WI38 (cell line): ENCODE results near the gene PHF19.

Experiments used
- H3K4me3 ChIP-seq: 2 replicates; pipeline ENCODE4 v1.5.1; 2011; ENCODE audit warnings: low read depth, mild to moderate bottlenecking, control low read depth, low read length
- TF ChIP-seq, protein P1 (sequence below): IDR thresholded peaks from 2 replicates; pipeline ENCODE4 v1.5.1; 2012; ENCODE audit warnings: low read depth, mild to moderate bottlenecking, control low read depth, low read length

Gene PHF19

DNA sequence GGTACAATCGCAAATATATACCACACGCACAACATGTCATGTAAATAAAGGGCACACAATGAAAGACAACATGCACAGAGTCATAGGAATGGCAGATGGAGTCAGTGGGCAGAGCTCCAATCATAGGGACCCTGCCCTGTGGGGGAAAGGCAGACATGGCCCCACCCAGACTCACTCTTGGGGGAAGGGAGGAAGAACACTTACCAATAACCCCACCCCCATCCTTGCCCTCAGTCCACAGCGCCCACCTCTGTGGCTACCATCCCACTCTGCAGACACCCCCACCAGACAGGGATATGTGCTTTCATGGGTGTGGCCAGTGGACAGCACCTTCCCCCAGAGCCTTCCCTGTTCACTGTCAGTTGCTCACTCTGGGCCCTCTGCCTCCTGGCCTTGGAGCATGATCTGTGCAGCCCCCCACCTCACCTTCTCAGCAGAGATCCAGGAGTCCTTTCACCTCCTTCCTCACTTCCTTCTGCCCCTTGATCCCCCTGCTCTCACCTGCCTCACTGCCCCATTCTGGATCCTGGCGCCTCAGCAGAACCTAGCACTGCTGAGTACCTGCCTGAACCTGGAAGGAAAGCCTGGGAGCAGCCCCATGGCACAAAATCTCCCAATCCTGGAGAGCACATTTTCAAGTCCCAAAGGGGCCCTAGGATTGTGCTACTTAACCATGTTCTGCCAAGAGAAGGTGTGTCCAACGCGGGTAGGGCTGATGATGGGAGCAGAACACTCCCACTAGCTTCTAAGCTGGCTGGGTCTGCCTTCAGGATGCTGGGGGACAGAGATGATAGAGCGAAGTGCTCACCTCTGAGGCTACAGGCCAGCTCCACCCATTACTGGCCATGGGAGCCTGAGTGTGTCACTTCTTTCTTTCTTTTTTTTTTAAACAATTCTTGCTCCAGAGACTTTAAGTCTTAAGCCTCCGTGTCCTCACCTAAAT lies 1.5 kb upstream of the PHF19 start:
- no peak overlapping the region; the same call in 1 of the 2 replicates for H3K4me3 ChIP-seq
- TF ChIP-seq, protein P1, sequence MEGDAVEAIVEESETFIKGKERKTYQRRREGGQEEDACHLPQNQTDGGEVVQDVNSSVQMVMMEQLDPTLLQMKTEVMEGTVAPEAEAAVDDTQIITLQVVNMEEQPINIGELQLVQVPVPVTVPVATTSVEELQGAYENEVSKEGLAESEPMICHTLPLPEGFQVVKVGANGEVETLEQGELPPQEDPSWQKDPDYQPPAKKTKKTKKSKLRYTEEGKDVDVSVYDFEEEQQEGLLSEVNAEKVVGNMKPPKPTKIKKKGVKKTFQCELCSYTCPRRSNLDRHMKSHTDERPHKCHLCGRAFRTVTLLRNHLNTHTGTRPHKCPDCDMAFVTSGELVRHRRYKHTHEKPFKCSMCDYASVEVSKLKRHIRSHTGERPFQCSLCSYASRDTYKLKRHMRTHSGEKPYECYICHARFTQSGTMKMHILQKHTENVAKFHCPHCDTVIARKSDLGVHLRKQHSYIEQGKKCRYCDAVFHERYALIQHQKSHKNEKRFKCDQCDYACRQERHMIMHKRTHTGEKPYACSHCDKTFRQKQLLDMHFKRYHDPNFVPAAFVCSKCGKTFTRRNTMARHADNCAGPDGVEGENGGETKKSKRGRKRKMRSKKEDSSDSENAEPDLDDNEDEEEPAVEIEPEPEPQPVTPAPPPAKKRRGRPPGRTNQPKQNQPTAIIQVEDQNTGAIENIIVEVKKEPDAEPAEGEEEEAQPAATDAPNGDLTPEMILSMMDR, result no peak

DNA sequence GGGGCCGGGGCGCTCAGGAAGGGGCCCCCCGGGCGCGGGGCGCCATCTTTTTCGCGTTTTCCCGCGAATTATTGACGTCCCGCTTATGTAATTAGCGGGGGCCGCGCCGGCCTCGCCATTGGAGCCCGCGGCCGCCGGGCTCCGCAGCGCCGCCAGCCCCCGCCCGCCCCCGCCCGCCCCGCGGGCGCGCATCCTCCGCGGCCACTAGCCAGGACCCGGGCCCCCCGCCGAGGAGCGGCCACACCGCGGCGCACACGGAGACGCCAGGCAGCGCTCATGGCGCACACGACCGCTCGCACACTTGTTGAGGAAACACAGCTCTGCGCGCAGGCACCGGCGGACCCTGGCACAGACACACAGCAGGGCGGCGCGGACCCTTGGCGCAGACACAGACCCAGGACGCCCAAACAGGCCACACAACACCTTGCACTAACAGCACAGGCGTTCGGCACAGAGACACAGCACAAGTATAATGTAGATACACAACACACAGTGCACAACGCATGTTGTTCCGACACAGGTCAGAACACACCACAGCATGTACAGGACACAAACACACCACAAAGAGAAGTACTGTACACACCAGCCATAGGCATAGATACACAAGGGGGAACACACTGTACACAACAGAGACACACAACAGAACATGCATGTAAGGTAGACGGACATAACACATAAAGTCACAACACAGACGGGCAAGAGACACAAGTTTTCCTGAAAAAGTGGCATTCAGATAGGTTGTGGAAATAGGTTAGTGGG lies 467 bp upstream of the PHF19 start:
- TF ChIP-seq, protein P1, result no peak
- H3K4me3 ChIP-seq, result peak overlapping the region; percentile 65

DNA sequence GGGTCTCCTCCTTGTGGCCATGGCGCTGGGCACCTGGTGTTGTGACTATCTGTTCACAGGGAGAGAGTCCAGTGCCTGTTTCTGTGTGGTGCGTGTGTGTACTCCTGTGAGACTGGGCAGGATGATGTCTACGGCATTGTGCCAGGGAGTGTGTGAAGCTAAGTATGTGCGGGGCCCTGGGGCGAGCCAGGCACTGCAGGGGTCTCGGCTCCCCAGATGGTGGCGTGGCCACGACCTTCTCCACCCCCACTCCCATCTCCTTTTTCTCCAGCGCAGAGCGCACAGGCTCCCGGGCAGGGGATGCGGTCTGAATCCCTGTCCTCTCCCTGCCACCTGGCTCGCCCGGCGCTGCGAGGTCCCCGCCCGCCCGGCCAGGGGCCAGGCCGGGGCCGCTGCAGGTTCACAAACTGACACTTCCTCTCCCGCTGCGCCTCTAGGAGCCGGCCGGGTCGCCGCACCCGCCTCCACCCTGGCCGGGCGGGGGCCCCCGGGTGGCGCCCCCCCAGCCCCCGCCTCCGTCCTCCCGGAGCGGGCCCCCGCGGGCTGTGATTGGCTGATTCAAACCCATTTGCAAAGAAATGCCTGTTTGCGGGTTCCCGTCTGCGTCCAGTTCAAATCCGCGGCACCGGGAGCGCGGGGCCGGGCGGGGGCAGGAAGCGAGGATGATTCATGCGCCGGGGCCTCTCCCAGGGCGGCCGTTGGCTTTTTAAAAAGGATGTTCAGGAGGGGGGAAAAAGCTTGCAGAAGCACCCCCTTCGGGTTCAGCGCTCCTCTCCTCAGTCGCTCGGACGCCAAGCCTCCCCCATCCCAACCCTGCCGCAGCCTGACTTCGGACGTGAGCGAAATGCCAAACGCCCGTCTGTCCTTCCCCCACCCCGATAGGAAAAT lies 790 bp downstream of the PHF19 start:
- H3K4me3 ChIP-seq, result peak overlapping the region; percentile 65
- TF ChIP-seq, protein P1, result no peak

DNA sequence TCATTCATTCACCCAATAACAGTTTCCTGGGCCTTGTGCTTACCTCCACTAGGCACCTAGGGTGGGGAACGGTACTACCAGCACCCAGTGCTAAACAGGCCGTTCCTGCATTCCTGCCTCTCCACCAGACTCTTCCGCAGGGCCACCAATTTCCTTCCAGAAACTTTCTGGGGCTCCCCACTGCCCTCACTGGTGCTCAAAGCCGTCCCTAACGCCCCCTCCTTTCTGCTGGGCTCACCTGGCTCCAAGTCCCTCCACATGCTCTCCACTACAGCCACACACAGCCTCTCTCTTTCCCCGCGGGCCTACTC lies 1.4 kb downstream of the PHF19 start:
- peak overlapping the region; percentile 65 for H3K4me3 ChIP-seq
- TF ChIP-seq, protein P1, result no peak

DNA sequence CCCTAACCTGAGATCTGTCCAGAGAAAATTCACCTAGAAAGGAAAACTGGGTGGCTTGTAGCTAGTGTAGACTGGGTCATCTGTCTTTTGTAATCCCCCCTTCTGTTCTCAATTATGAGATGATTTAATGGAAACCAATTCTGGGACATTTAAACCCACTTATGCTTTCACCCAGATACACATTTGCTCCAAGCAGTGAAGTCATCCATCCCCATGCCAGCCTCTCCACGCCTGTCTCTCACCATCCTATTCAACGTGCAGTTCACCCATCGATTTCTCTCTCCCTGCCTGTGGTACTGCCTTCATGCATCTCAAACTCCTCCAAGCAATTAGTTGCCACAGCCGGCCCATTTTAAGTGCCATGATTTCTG lies 1.8 kb downstream of the PHF19 start:
- TF ChIP-seq, protein P1, result no peak
- peak overlapping the region; percentile 65 for H3K4me3 ChIP-seq

DNA sequence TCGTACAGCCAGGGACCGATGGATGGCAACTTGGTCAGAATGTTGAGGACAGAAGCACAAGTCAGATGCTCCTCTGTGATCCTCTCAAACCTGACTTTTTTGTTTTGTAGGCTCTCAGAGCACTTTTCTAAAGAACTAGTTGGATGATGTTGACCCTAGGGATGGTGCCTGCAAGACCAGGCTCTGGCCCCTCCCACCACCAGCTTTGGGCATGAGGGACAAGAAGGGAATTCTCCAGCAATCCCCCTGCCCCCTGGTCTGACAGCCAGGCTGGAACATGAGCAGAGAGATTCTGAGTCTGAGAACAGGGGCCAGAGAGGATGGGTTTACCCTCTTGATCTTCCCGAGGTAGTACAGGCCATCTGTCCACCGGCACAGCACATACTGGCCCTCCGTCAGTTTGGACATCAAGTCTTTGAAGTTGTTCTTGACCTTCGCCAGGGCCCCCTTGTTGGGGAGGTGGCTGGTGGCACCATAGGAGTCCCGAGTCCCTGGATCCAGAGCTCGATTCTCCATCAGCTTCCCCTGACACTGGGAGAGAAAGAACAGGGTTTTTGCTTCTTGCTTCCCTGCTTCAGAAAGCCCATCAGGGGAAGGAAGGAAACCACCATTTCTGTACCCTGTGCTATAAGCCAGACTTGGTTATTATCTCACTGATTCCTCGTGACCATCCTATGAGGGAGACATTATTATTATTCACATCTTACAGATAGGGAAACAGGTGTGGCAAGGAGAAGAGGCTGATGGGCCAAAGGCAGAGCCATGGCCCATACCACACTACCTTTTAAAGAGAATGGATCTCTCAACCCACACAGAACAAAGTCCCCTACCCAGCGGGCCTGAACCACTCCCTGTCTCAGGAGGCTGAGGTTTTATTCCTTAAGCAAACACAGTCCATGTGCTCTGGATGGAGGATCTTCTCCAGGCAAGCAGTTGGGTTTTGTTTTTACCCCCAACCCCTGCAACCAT lies 2.5 kb downstream of the PHF19 start:
- no peak overlapping the region for H3K4me3 ChIP-seq

More for the DNA sequence above, 2.5 kb downstream of the PHF19 start:
- TF ChIP-seq, protein P1, result no peak
